Activated CD4-positive, alpha-beta memory T cell treated with anti-CD3 and anti-CD28 coated beads, Interleukin-2, amount 10 ng/mL, durations not matched to agents 7 days and 5 days (primary cell): ENCODE measurements around the gene LAMA2. TPM values are rescaled to one million over a fixed set of nuclear protein-coding genes. Genes with fewer than 3 reads are reported as not detected.

Source experiments
- CTCF ChIA-PET: fragments of 350-600 bp; sonication (Branson Sonifier 250); formaldehyde crosslinking; loops from one replicate; lab custom pipeline; 2021; ENCODE audit warnings: antibody characterized with exemption, inconsistent platforms; lab: Charles Lee
- POLR2A ChIA-PET: fragments of 350-600 bp; sonication (Branson Sonifier 250); formaldehyde crosslinking; loops from one replicate; lab custom pipeline; 2021; ENCODE audit warnings: antibody characterized with exemption; lab: Charles Lee
- DNase-seq: peaks from one replicate; pipeline ENCODE4 v3.0.0-alpha.2; 2020
- H3K27ac Mint-ChIP-seq: one replicate; pipeline ENCODE4 v1.8.0; 2021; ENCODE audit warnings: mild to moderate bottlenecking, mixed read lengths
- H3K27me3 Mint-ChIP-seq: one replicate; pipeline ENCODE4 v1.8.0; 2021; ENCODE audit warnings: mixed read lengths
- H3K36me3 Mint-ChIP-seq: one replicate; pipeline ENCODE4 v1.8.0; 2021; ENCODE audit warnings: low read depth, mixed read lengths
- H3K4me1 Mint-ChIP-seq: one replicate; pipeline ENCODE4 v1.8.0; 2021; ENCODE audit warnings: mixed read lengths
- H3K4me3 Mint-ChIP-seq: one replicate; pipeline ENCODE4 v1.8.0; 2021; ENCODE audit warnings: mild to moderate bottlenecking, mixed read lengths
- H3K9me3 Mint-ChIP-seq: one replicate; pipeline ENCODE4 v1.8.0; 2021; ENCODE audit warnings: mixed read lengths
- total RNA-seq, 2 experiments: library from RNA; stranded (reverse); gene quantifications; one replicate each; pipeline ENCODE4 v1.2.3, GENCODE V29; 2021

LAMA2 gene
- total RNA-seq, 2 experiments from 2014 or later: 0.15 to 0.53 TPM

DNA sequence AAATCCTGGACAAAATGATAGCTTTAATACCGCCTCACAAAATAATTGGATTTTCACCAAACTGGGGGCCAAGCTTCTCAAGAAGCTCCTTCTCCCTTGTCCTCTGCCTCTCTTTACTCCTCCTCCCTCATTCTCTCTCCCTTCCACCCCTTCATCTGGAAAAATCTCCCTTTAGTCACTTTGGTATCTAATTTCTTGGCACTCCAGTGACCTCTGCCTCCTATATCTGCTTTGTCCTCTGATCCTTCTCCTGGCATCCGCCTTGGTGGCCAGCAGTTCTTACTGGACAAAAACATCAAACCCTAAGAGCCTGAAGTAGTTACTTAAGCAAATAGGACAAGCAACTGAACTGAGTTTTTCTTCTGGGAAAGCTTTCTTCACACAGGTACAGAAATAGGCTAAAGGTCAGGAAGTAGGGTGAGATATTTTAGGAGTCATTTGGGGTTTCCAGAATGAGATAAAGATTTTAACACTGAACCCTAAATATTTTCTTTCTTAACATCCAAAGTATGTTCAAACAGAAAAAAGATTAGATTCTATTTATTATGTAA, 606.4 kb downstream of the LAMA2 start:
- Mint-ChIP-seq H3K9me3 (no peaks in the 10 kb centered on the region), H3K4me3 (no peak overlapping the region), H3K27ac (no peak overlapping the region), H3K36me3 (no peaks in the 10 kb centered on the region), H3K27me3 (no peaks in the 10 kb centered on the region), H3K4me1 (peaks cover 32% of the 10 kb centered on the region)
- no peak for DNase-seq
- POLR2A ChIA-PET: interaction anchor here (2.6 kb wide), 1 partner anchor 11 kb away, joined by 12 read pairs; no protein-coding TSS in a partner anchor
- CTCF ChIA-PET: interaction anchor here (1.1 to 3.4 kb wide), 2 partner anchors 11 to 89 kb away, joined by 3 to 23 read pairs; no protein-coding TSS in a partner anchor

DNA sequence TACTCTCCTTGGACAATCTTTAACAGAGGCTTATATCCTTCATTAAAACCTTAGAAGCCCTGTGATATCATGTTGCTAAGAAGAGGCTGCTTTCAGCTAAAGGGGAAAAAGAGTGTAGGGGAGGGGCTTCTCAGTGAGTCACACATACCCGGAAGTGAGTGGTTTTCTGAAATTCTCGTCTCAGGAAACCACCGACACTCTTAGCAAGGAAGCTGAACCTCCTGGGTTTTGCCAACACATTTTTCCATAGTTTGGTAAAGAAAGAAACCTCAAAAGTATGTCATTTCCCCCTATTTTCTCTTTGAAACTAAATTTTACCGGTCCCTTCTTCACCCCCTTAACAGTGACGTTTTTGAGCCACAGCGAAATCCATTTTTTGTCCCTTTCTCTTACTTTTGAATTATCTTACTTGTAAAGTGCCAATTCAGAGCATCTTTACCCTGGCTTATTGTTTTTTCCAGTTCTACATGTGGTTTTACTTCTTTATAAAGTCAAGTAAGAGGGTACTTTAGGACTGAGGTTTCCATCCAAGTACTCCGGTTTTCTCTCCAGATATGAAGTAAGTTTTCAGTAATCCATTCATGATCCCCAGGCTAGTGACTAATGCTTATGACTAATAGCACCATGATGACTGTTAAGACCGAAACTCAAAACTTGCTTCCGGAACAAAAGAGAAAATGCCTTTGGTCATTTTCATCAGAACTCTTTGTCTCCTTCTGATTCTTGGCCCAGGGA, 607.8 kb downstream of the LAMA2 start:
- DNase-seq: peak; percentile 66
- ChIA-PET POLR2A (interaction anchor here (0.9 to 2.6 kb wide), 6 partner anchors 9 to 531 kb away, joined by 3 to 12 read pairs (median 4); partner anchors contain the start of gene ARHGAP18), CTCF (interaction anchor here (0.9 to 3.4 kb wide), 5 partner anchors 10 to 531 kb away, joined by 3 to 23 read pairs (median 3); no protein-coding TSS in a partner anchor)
- no peaks in the 10 kb centered on the region for H3K9me3 Mint-ChIP-seq
- H3K36me3 Mint-ChIP-seq: no peaks in the 10 kb centered on the region
- H3K27ac Mint-ChIP-seq: peak overlapping the region; percentile 88
- peak overlapping the region; percentile 54 for H3K4me3 Mint-ChIP-seq
- H3K4me1 Mint-ChIP-seq: peaks cover 35% of the 10 kb centered on the region
- H3K27me3 Mint-ChIP-seq: no peaks in the 10 kb centered on the region

GRCh38 chr6:129491436-129491835, 608.5 kb downstream of the LAMA2 start:
- Mint-ChIP-seq H3K36me3 (no peaks in the 10 kb centered on the region), H3K9me3 (no peaks in the 10 kb centered on the region), H3K27ac (peak overlapping the region; percentile 88), H3K4me3 (peak overlapping the region; percentile 54), H3K4me1 (peaks cover 37% of the 10 kb centered on the region), H3K27me3 (no peaks in the 10 kb centered on the region)
- ChIA-PET CTCF (interaction anchor here (3.4 kb wide), 1 partner anchor 9 kb away, joined by 23 read pairs; no protein-coding TSS in a partner anchor), POLR2A (interaction anchor here (1.5 to 2.6 kb wide), 3 partner anchors 9 to 530 kb away, joined by 3 to 12 read pairs (median 7); no protein-coding TSS in a partner anchor)
- DNase-seq: no peak

DNA sequence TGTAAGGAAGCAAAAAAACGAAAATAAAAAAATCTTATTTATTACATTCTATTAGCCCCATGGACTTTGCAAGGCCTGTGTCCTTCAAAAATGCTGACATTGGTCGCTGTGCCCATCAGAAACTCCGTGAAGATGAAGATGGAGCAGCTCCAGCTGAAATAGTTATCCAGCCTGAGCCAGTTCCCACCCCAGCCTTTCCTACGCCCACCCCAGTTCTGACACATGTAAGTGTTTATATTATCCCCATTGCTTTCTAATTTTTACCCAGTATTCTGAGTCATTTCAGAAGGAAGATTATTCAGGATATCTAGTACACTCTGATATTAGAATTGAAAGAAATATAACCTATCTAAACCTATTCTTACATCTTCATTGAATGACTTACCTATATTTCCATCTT, 609.3 kb downstream of the LAMA2 start:
- ChIA-PET POLR2A (interaction anchor here (1.5 kb wide), 1 partner anchor 529 kb away, joined by 3 read pairs; no protein-coding TSS in a partner anchor), CTCF (interaction anchor here (3.4 kb wide), 1 partner anchor 8 kb away, joined by 23 read pairs; no protein-coding TSS in a partner anchor)
- H3K4me3 Mint-ChIP-seq: no peak overlapping the region
- no peak for DNase-seq
- no peaks in the 10 kb centered on the region for H3K36me3 Mint-ChIP-seq
- no peaks in the 10 kb centered on the region for H3K9me3 Mint-ChIP-seq
- H3K4me1 Mint-ChIP-seq: peaks cover 37% of the 10 kb centered on the region
- no peak overlapping the region for H3K27ac Mint-ChIP-seq
- no peaks in the 10 kb centered on the region for H3K27me3 Mint-ChIP-seq

DNA sequence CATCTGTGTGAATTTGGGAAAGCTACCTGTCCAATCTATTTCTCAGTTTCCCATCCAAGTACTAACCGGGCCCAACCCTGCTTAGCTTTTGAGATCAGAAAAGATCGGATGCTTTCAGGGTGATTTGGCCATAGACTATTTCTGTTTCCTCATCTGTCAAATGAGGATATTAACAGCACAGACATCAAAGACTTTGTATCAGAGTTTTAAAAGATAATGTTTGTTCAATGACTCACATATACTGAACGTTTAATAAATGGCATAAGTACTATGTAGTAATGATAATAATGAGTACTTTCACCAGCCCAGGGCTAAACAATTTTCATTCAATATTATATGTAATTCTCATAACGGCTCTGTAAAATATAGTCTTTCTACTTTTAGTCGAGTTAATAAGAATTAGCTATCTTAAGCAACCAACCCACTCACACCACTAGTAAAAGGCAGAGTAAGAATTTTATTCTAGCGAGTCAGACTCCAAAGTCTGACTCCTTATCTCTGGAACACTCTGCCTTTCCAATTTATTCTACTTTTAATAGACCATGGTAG, 610.5 kb downstream of the LAMA2 start:
- H3K4me3 Mint-ChIP-seq: no peak overlapping the region
- CTCF ChIA-PET: no interaction called here
- H3K27me3 Mint-ChIP-seq: no peaks in the 10 kb centered on the region
- no peaks in the 10 kb centered on the region for H3K9me3 Mint-ChIP-seq
- H3K4me1 Mint-ChIP-seq: peaks cover 37% of the 10 kb centered on the region
- H3K36me3 Mint-ChIP-seq: no peaks in the 10 kb centered on the region
- DNase-seq: no peak
- POLR2A ChIA-PET: no interaction called here
- H3K27ac Mint-ChIP-seq: no peak overlapping the region

- H3K4me3 Mint-ChIP-seq: no peak overlapping the region
- ChIA-PET POLR2A (no interaction called here), CTCF (no interaction called here)
- no peak for DNase-seq
- no peaks in the 10 kb centered on the region for H3K36me3 Mint-ChIP-seq
- H3K27me3 Mint-ChIP-seq: no peaks in the 10 kb centered on the region
- H3K27ac Mint-ChIP-seq: no peak overlapping the region
- H3K9me3 Mint-ChIP-seq: no peaks in the 10 kb centered on the region
- peaks cover 39% of the 10 kb centered on the region for H3K4me1 Mint-ChIP-seq
Measured at GRCh38 chr6:129494099-129494498, 611.2 kb downstream of the LAMA2 start.

- H3K9me3 Mint-ChIP-seq: no peaks in the 10 kb centered on the region
- ChIA-PET CTCF (no interaction called here), POLR2A (no interaction called here)
- no peaks in the 10 kb centered on the region for H3K27me3 Mint-ChIP-seq
- H3K36me3 Mint-ChIP-seq: no peaks in the 10 kb centered on the region
- H3K27ac Mint-ChIP-seq: no peak overlapping the region
- no peak overlapping the region for H3K4me3 Mint-ChIP-seq
- H3K4me1 Mint-ChIP-seq: peaks cover 40% of the 10 kb centered on the region
- no peak for DNase-seq
Measured at GRCh38 chr6:129494586-129494985, 611.6 kb downstream of the LAMA2 start.

DNA sequence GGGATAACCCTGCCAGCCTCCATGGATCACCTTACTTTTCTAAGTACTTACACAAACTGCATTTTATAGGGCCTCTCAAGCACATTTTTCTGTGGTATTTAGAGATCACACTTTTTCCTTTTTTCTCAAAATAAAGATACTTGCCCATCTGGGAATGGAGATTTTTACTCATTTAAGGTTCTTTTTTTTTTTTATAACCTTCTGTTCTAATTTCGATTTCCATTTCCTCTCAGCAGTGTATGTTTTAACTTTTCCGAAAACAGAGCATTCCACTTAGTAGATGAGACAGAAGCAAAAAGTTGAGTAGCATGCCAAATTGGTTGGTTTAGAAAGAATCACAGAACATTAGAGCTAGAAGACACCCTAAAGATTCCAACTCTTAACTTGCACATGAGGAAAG, 612.7 kb downstream of the LAMA2 start:
- Mint-ChIP-seq H3K36me3 (no peaks in the 10 kb centered on the region), H3K27ac (no peak overlapping the region), H3K4me3 (no peak overlapping the region), H3K4me1 (peaks cover 36% of the 10 kb centered on the region), H3K9me3 (no peaks in the 10 kb centered on the region), H3K27me3 (no peaks in the 10 kb centered on the region)
- POLR2A ChIA-PET: no interaction called here
- CTCF ChIA-PET: no interaction called here
- DNase-seq: no peak

- no peak overlapping the region for H3K4me3 Mint-ChIP-seq
- no peak for DNase-seq
- ChIA-PET CTCF (interaction anchor here (0.5 to 3.5 kb wide), 10 partner anchors 18 to 524 kb away, joined by 3 to 25 read pairs (median 6); no protein-coding TSS in a partner anchor), POLR2A (interaction anchor here (0.9 kb wide), 1 partner anchor 250 kb away, joined by 3 read pairs; no protein-coding TSS in a partner anchor)
- H3K27me3 Mint-ChIP-seq: no peaks in the 10 kb centered on the region
- H3K9me3 Mint-ChIP-seq: no peaks in the 10 kb centered on the region
- no peak overlapping the region for H3K27ac Mint-ChIP-seq
- no peaks in the 10 kb centered on the region for H3K36me3 Mint-ChIP-seq
- peaks cover 34% of the 10 kb centered on the region for H3K4me1 Mint-ChIP-seq
Measured at GRCh38 chr6:129497481-129498441, 614.8 kb downstream of the LAMA2 start.

DNA sequence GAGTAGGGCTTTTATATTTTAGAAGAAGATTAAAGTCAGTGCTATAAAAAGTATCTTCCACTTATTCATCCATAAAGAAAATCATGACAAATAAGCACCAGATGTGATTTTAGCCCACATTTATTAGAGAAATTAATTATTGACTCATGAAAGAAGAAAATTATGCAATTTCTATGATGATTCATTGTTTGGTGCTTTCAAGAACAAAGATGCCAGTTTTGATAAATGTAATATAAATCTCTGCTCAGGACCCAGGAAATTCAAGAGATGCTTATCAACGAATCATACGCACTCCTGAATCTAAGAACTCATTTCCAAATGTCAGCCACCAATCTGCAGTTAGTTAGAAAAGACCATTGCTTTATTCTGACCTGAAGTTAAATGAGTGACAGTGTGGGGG, 615.6 kb downstream of the LAMA2 start:
- peaks cover 34% of the 10 kb centered on the region for H3K4me1 Mint-ChIP-seq
- H3K4me3 Mint-ChIP-seq: no peak overlapping the region
- POLR2A ChIA-PET: no interaction called here

DNA sequence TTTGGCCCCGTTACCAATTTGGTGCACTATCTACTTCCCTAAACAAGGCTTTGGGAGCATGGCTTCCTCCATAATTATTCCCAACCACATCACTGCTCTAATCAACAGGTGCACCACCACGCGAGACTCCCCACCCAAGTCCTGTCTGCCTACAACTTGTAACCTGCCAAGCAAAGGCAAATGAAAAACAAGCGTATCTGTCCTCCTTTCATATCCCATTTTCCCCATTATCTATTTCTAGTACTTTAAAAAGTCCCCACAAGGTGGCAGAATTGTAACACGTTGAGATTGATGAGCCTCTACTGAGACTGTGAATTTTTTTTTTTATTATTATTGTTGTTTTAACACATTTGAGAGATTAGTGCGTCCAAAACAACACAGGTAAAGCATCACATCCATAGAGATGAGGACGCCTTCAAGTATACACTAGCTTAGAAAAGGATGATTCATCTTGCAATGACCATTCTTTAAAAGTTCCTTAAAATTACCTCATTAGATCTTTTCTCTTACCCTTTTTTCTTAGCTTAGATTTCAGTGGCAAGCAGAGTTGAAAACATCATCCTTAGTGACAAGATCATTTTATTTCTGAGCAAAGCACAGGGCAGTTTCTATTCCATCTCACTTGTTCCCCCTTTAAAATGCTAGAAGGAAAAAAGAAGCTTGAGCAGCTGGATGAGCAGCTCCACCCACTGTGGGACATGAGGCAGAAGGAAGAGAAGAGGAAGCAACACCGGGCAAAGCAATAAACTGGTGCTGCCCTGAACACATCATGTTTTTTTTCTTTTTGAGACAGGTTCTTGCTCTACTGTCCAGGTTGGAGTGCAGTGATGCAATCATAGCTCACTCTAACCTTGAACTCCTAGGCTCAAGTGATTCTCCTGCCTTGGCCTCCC, 616.3 kb downstream of the LAMA2 start:
- Mint-ChIP-seq H3K9me3 (no peaks in the 10 kb centered on the region), H3K27me3 (no peaks in the 10 kb centered on the region), H3K36me3 (no peaks in the 10 kb centered on the region), H3K27ac (no peak overlapping the region), H3K4me1 (peaks cover 34% of the 10 kb centered on the region), H3K4me3 (peak overlapping the region; percentile 18)
- CTCF ChIA-PET: interaction anchor here (0.6 to 3.8 kb wide), 27 partner anchors 8 to 636 kb away, joined by 3 to 25 read pairs (median 4); no protein-coding TSS in a partner anchor
- POLR2A ChIA-PET: interaction anchor here (0.7 to 2.8 kb wide), 3 partner anchors 9 to 78 kb away, joined by 3 to 12 read pairs (median 3); no protein-coding TSS in a partner anchor
- no peak for DNase-seq

More for the DNA sequence above, 615.6 kb downstream of the LAMA2 start:
- Mint-ChIP-seq H3K36me3 (no peaks in the 10 kb centered on the region), H3K27ac (no peak overlapping the region), H3K27me3 (no peaks in the 10 kb centered on the region), H3K9me3 (no peaks in the 10 kb centered on the region)
- DNase-seq: no peak
- CTCF ChIA-PET: interaction anchor here (0.7 to 3.5 kb wide), 9 partner anchors 18 to 523 kb away, joined by 3 to 25 read pairs (median 7); no protein-coding TSS in a partner anchor
